HepG2 (cell line): ENCODE results near the gene CFL1. TPM values are rescaled to one million over a fixed set of nuclear protein-coding genes. Genes with fewer than 3 reads are reported as not detected.

ENCODE experiments used
- ATAC-seq: fragments of 200-7000 bp; cut with Tn5 transposase; 3 replicates; pipeline ENCODE4 v1.9.1; 2020; ENCODE audit warnings: mild to moderate bottlenecking, moderate library complexity
- Bru-seq: library from RNA; stranded (reverse); fragments of 400-500 nt; gene quantifications from one replicate; lab custom pipeline; 2021; lab: Mats Ljungman, UMichigan
- BruChase-seq, 2 experiments: library from RNA; stranded (reverse); fragments of 400-500 nt; gene quantifications; one replicate each; lab custom pipeline; 2021; lab: Mats Ljungman, UMichigan
- BruUV-seq: library from RNA; stranded (reverse); fragments of 400-500 nt; replicated peaks from 2 replicates; lab custom pipeline; 2021; lab: Mats Ljungman, UMichigan
- CTCF ChIA-PET: fragments of 300-600 bp; formaldehyde crosslinking; extraction: SDS; loops from one replicate; lab custom pipeline; 2021; ENCODE audit warnings: low total read pairs, inconsistent platforms, low intra/inter-chr PET ratio; lab: Yijun Ruan, JAX
- POLR2A ChIA-PET: fragments of 350-600 bp; sonication (Branson Sonifier 250); formaldehyde crosslinking; loops from one replicate; lab custom pipeline; 2020; ENCODE audit warnings: antibody characterized with exemption, inconsistent platforms; lab: Yijun Ruan, JAX
- DNase-seq: peaks from one replicate; pipeline ENCODE4 v3.0.0-alpha.2; 2015; ENCODE audit warnings: low spot score
- FAIRE-seq: peaks from 3 replicates; lab custom pipeline; 2011; peaks lifted over from hg19 to GRCh38; lab: Jason Lieb, UNC
- H2AFZ ChIP-seq: one replicate; pipeline ENCODE4 v1.6.1; 2011; ENCODE audit warnings: low read length, inconsistent platforms
- H3K27ac ChIP-seq: fragments of 300-600 bp; 3 replicates; pipeline ENCODE4 v1.8.0; 2011; ENCODE audit warnings: mixed run types, mild to moderate bottlenecking, mixed read lengths, low read length, inconsistent platforms; ENCODE audit not compliant: insufficient read depth; ENCODE audit errors: extremely low read length
- H3K27me3 ChIP-seq, 2 experiments: fragments of 200-600 bp in 1 of 2; 2 replicates in 1 of 2; 3 replicates in 1 of 2; pipeline versions ENCODE4 v1.6.0 to v1.8.0; 2011; ENCODE audit warnings: low read length in 2 of 2, mild to moderate bottlenecking in 2 of 2, moderate library complexity in 2 of 2, inconsistent platforms in 1 of 2; ENCODE audit not compliant: insufficient read depth in 2 of 2, control insufficient read depth in 1 of 2
- H3K36me3 ChIP-seq, 2 experiments: fragments of 200-600 bp in 1 of 2; replicated peaks in 1 of 2; 2 replicates in 1 of 2; 3 replicates in 1 of 2; pipeline versions ENCODE4 v1.5.1 to v1.8.0; 2011; ENCODE audit warnings: low read length in 2 of 2, inconsistent platforms in 1 of 2; ENCODE audit not compliant: insufficient read depth in 2 of 2, control insufficient read depth in 1 of 2
- H3K4me1 ChIP-seq: 2 replicates; pipeline ENCODE4 v1.5.1; 2012; ENCODE audit warnings: low read length, inconsistent platforms; ENCODE audit not compliant: insufficient read depth
- H3K4me2 ChIP-seq: 2 replicates; pipeline ENCODE4 v1.6.0; 2011; ENCODE audit warnings: low read depth, low read length, inconsistent platforms
- H3K4me3 ChIP-seq, 3 experiments: fragments of 200-600 bp in 1 of 3; sonication (generic), shearing (Covaris generic) in 1 of 3; replicated peaks in 1 of 3; 2 replicates each; pipeline ENCODE4 v1.5.1; 2011 to 2016; ENCODE audit warnings: low read length in 3 of 3, inconsistent platforms in 2 of 3, low read depth in 2 of 3, mild to moderate bottlenecking in 2 of 3, control low read depth in 1 of 3, mixed read lengths in 1 of 3; ENCODE audit not compliant: insufficient read depth in 1 of 3
- H3K79me2 ChIP-seq: one replicate; pipeline ENCODE4 v1.6.1; 2011; ENCODE audit warnings: low read length, inconsistent platforms; ENCODE audit not compliant: insufficient read depth
- H3K9ac ChIP-seq: 2 replicates; pipeline ENCODE4 v1.6.0; 2011; ENCODE audit warnings: mild to moderate bottlenecking, low read depth, low read length, inconsistent platforms; ENCODE audit not compliant: insufficient read depth
- H3K9me3 ChIP-seq: 2 replicates; pipeline ENCODE4 v1.5.1; 2012; ENCODE audit warnings: mild to moderate bottlenecking, low read length
- H4K20me1 ChIP-seq: 2 replicates; pipeline ENCODE4 v1.6.0; 2011; ENCODE audit warnings: inconsistent platforms, mild to moderate bottlenecking, low read length, moderate library complexity; ENCODE audit not compliant: insufficient read depth
- ATM ChIP-seq: fragments of 450-650 bp; IDR thresholded peaks from 2 replicates; pipeline ENCODE4 v1.7.1; 2017; ENCODE audit warnings: mild to moderate bottlenecking, borderline replicate concordance
- SNRNP70 ChIP-seq: fragments of 200-400 bp; formaldehyde crosslinking; IDR thresholded peaks from 2 replicates; pipeline ENCODE4 v1.6.1; 2017; ENCODE audit warnings: mild to moderate bottlenecking, low read depth, low read length, moderate library complexity
- SRSF9 ChIP-seq: fragments of 200-400 bp; formaldehyde crosslinking; IDR thresholded peaks from 2 replicates; pipeline ENCODE4 v1.6.1; 2018; ENCODE audit warnings: borderline replicate concordance, mild to moderate bottlenecking, low read depth, low read length; ENCODE audit not compliant: insufficient read depth, poor library complexity, severe bottlenecking
- TAF1 ChIP-seq: sonication (generic); formaldehyde crosslinking; IDR thresholded peaks from 2 replicates; pipeline ENCODE4 v1.4.0; 2020; ENCODE audit warnings: missing genetic modification reagents
- ZBTB14 ChIP-seq: sonication (generic); formaldehyde crosslinking; IDR thresholded peaks from 2 replicates; pipeline ENCODE4 v1.4.0; 2020; ENCODE audit warnings: missing genetic modification reagents
- ZNF232 ChIP-seq: sonication (generic); formaldehyde crosslinking; IDR thresholded peaks from 2 replicates; pipeline ENCODE4 v1.4.0; 2020; ENCODE audit warnings: missing genetic modification reagents, borderline replicate concordance
- ZNF44 ChIP-seq: sonication (generic); formaldehyde crosslinking; IDR thresholded peaks from 2 replicates; pipeline ENCODE4 v1.5.1; 2020; ENCODE audit warnings: mild to moderate bottlenecking, missing genetic modification reagents
- ZNF546 ChIP-seq: sonication (generic); formaldehyde crosslinking; conservative IDR thresholded peaks from 2 replicates; pipeline ENCODE4 v1.8.1; 2023; ENCODE audit warnings: mild to moderate bottlenecking, missing genetic modification reagents
- WGBS: methylation state at CpG from one replicate; pipeline ENCODE4 v1.1.6; 2017; ENCODE audit warnings: low lambda C conversion rate; 5-methylcytosine and 5-hydroxymethylcytosine counted together
- in situ Hi-C: cut with HindIII; loops from 2 replicates; pipeline ENCODE4 v1.10.0; 2017; ENCODE audit warnings: low pct_unique_long_range_greater_than_20kb; ENCODE audit not compliant: extremely low pct_ligation_motif_present
- intact Hi-C: fragments of 100-400 bp; cut with micrococcal nuclease; formaldehyde crosslinking; loops from one replicate; pipeline ENCODE4 v1.10.0; 2022; ENCODE audit not compliant: unreplicated experiment
- long read RNA-seq, 2 experiments: library from RNA in 1 of 2; library from polyadenylated mRNA in 1 of 2; stranded (forward) in 1 of 2; unstranded in 1 of 2; transcript quantifications; one replicate each; pipeline ENCODE4 v2.0.0, GENCODE V29; 2019 to 2022
- polyA minus RNA-seq, 3 experiments: library from RNA; depleted of rRNA, polyadenylated mRNA; stranded (reverse); fragments of >200 nt; gene quantifications; 2 replicates each; pipeline ENCODE4 v1.2.3, GENCODE V29; 2011; ENCODE audit warnings: low replicate concordance in 1 of 3
- polyA plus RNA-seq, 8 experiments: library from polyadenylated mRNA; depleted of rRNA in 3 of 8; stranded (reverse) in 7 of 8; unstranded in 1 of 8; fragments of >200 nt; fragmentation: Illumina TruSeq in 4 of 8; extraction: Trizol in 4 of 8; gene quantifications; 2 replicates each; pipeline versions ENCODE4 v1.2.1 to v1.2.3, GENCODE V29; 2011 to 2016; ENCODE audit warnings: low read depth in 4 of 8, missing spikeins in 1 of 8, mixed read lengths in 1 of 8; ENCODE audit not compliant: insufficient read depth in 1 of 8
- total RNA-seq, 5 experiments: library from RNA; depleted of rRNA; stranded (reverse); fragments of >200 nt; fragmentation: Illumina TruSeq; extraction: Trizol; gene quantifications; 2 replicates each; pipeline ENCODE4 v1.2.3, GENCODE V29; 2016; ENCODE audit warnings: low read depth in 1 of 5
- TF ChIP-seq, protein P1 (sequence below): sonication (generic); formaldehyde crosslinking; IDR thresholded peaks from 2 replicates; pipeline ENCODE4 v1.4.0; 2020; ENCODE audit warnings: missing genetic modification reagents

Gene CFL1
- 383 and 458 TPM in 2 replicates for total RNA-seq (2016; rRNA removed; fragmentation: Illumina TruSeq; extraction: Trizol)
- total RNA-seq (2016; cell fraction: cytosol; rRNA removed; fragmentation: Illumina TruSeq; extraction: Trizol; ENCODE audit: low read depth) = 49.6 and 56.4 TPM in 2 replicates
- total RNA-seq (2016; cell fraction: insoluble cytoplasmic fraction; rRNA removed; fragmentation: Illumina TruSeq; extraction: Trizol) = 365 and 431 TPM in 2 replicates
- total RNA-seq (2016; cell fraction: membrane; rRNA removed; fragmentation: Illumina TruSeq; extraction: Trizol) = 92.4 and 99.4 TPM in 2 replicates
- 154 and 171 TPM in 2 replicates for total RNA-seq (2016; cell fraction: nucleus; rRNA removed; fragmentation: Illumina TruSeq; extraction: Trizol)
- 347 and 379 TPM in 2 replicates for polyA plus RNA-seq (2011; rRNA removed)
- polyA plus RNA-seq (2011; cell fraction: cytosol; rRNA removed) = 649 and 884 TPM in 2 replicates
- 218 and 244 TPM in 2 replicates for polyA plus RNA-seq (2011; cell fraction: nucleus; rRNA removed)
- 289 and 295 TPM in 2 replicates for polyA plus RNA-seq (2012)
- polyA plus RNA-seq (2016; cell fraction: cytosol; fragmentation: Illumina TruSeq; extraction: Trizol; ENCODE audit: low read depth) = 112 and 116 TPM in 2 replicates
- 879 and 1,116 TPM in 2 replicates for polyA plus RNA-seq (2016; cell fraction: insoluble cytoplasmic fraction; fragmentation: Illumina TruSeq; extraction: Trizol; ENCODE audit: low read depth)
- polyA plus RNA-seq (2016; cell fraction: membrane; fragmentation: Illumina TruSeq; extraction: Trizol; ENCODE audit: low read depth) = 173 and 178 TPM in 2 replicates
- polyA plus RNA-seq (2016; cell fraction: nucleus; fragmentation: Illumina TruSeq; extraction: Trizol; ENCODE audit: insufficient read depth, low read depth) = 427 and 437 TPM in 2 replicates
- 360 and 1,083 TPM in 2 replicates for polyA minus RNA-seq (2011; rRNA and poly(A)+ RNA removed; ENCODE audit: low replicate concordance)
- 284 and 320 TPM in 2 replicates for polyA minus RNA-seq (2011; cell fraction: cytosol; rRNA and poly(A)+ RNA removed)
- polyA minus RNA-seq (2011; cell fraction: nucleus; rRNA and poly(A)+ RNA removed) = 153 and 218 TPM in 2 replicates
- Bru-seq, nascent RNA = percentile 89 among the genes with signal in this experiment
- percentile 98 among the genes with signal in this experiment for BruChase-seq, experiment 1, labeled RNA remaining after a 6-hour chase
- BruChase-seq, experiment 2, labeled RNA remaining after a 2-hour chase = percentile 95 among the genes with signal in this experiment
- long read RNA-seq, experiment 1, transcript CFL1-209 (3 exons, 647 nt) = minor isoform, 32 of 1,355 reads
- long read RNA-seq, experiment 1, transcript CFL1-201 (4 exons, 1,234 nt) = major isoform, 1,284 of 1,355 reads
- long read RNA-seq, experiment 1, partial matches to known transcripts = 5 of 1,355 reads
- long read RNA-seq, experiment 1, other reads (novel, unspliced or antisense) = 30 of 1,355 reads
- long read RNA-seq, experiment 2, transcript CFL1-209 (3 exons, 647 nt) = minor isoform, 209 of 1,757 reads
- long read RNA-seq, experiment 2, transcript CFL1-201 (4 exons, 1,234 nt) = major isoform, 1,399 of 1,757 reads
- long read RNA-seq, experiment 2, partial matches to known transcripts = 27 of 1,757 reads
- long read RNA-seq, experiment 2, other reads (novel, unspliced or antisense) = 117 of 1,757 reads

- Histone ChIP-seq H3K4me1 (peaks cover 65% of the 10 kb centered on the region), H3K9ac (peak within 1 kb of the TSS; percentile 86), H3K9me3 (no peaks in the 10 kb centered on the region), H3K4me3 (peak within 1 kb of the TSS; percentile 76 to 99 (median 93)), H3K79me2 (peaks cover 32% of the 10 kb centered on the region), H3K4me2 (peak within 1 kb of the TSS; percentile 100), H3K27ac (peak within 1 kb of the TSS; percentile 90), H3K27me3 (no peaks in the 10 kb centered on the region; a peak in 1 of 5 replicates), H2AFZ (peak within 1 kb of the TSS; percentile 75), H4K20me1 (peaks cover 46% of the 10 kb centered on the region), H3K36me3 (peaks cover 14 to 42% of the 10 kb centered on the region in 2 experiments)
- intact Hi-C loops (loop anchor here (2.0 kb wide), 1 partner anchor 31 kb away; the partner anchor contains the start of gene FIBP), in situ Hi-C loops (loop anchor here (10.0 kb wide), 1 partner anchor 303 kb away; the partner anchor contains the start of gene LTBP3)
- peak; percentile 91 for DNase-seq
- ChIA-PET POLR2A (interaction anchor here (0.6 to 5.4 kb wide), 26 partner anchors 9 to 454 kb away, joined by 3 to 81 read pairs (median 4); partner anchors contain the start of genes AP5B1, BANF1, CCDC85B and EFEMP2), CTCF (no interaction called here)
- no TSS peak for BruUV-seq
- peak; percentile 66 for FAIRE-seq
- 1% methylated on average over 14 of the region's 92 CpGs for WGBS
- peak; percentile 68 for ATAC-seq
- TF ChIP-seq ZNF44 (no peak), ATM (no peak), SNRNP70 (no peak), ZNF232 (CRISPR knock-in tag) (no peak), ZNF546 (peak; percentile 64; the same call in 1 of the 2 replicates), SRSF9 (no peak), TAF1 (CRISPR knock-in tag) (peak; percentile 94), ZBTB14 (CRISPR knock-in tag) (peak; percentile 35; the same call in 1 of the 2 replicates)
- TF ChIP-seq, protein P1, sequence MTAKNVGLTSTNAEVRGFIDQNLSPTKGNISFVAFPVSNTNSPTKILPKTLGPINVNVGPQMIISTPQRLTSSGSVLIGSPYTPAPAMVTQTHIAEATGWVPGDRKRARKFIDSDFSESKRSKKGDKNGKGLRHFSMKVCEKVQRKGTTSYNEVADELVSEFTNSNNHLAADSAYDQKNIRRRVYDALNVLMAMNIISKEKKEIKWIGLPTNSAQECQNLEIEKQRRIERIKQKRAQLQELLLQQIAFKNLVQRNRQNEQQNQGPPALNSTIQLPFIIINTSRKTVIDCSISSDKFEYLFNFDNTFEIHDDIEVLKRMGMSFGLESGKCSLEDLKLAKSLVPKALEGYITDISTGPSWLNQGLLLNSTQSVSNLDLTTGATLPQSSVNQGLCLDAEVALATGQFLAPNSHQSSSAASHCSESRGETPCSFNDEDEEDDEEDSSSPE = peak; percentile 95
Measured at GRCh38 chr11:65857853-65858680, at the start of gene CFL1. CFL1 (minus strand) TSS chr11:65858180; CDS start chr11:65858099, 81 bp downstream.
